Measurements from ENCODE around the gene CERS4. TPM values are rescaled to one million over a fixed set of nuclear protein-coding genes. Genes with fewer than 3 reads are reported as not detected.

Gene CERS4
- total and polyA plus RNA-seq, 2 experiments from 2014 or later: not detected

- 68 to 72% methylated on average over 9 to 11 of the region's 11 CpGs for WGBS, 2 experiments (ENCODE audit: low coverage in 1 of 2, low lambda C conversion rate in 2 of 2, missing lambda C conversion rate in 2 of 2)
- no peak overlapping the region for H3K4me3 ChIP-seq
- DNase-seq: no peak
Measured at GRCh38 chr19:8302357-8302691, 93.2 kb downstream of the CERS4 start.

GRCh38 chr19:8302734-8303133, 93.6 kb downstream of the CERS4 start:
- Histone ChIP-seq H3K36me3 (ENCODE audit: low read depth) (no peaks in the 10 kb centered on the region), H2AFZ (no peak overlapping the region), H3K9ac (no peak overlapping the region), H3K9me3 (ENCODE audit: low read depth) (no peaks in the 10 kb centered on the region), H3F3A (ENCODE audit: insufficient read depth) (no peaks in the 10 kb centered on the region), H3K9me2 (ENCODE audit: insufficient read depth) (no peaks in the 10 kb centered on the region), H3K4me2 (ENCODE audit: unreplicated experiment) (no peak overlapping the region), H3K4me1 (ENCODE audit: insufficient read depth) (peaks cover 6% of the 10 kb centered on the region; the same call in 1 of the 2 replicates), H3K27ac (no peak overlapping the region), H3K4me3 (no peak overlapping the region), H3K27me3 (replicated peaks; ENCODE audit: insufficient read depth) (no peaks in the 10 kb centered on the region), H4K20me1 (ENCODE audit: insufficient read depth) (no peaks in the 10 kb centered on the region), H3K79me2 (ENCODE audit: insufficient read depth) (no peaks in the 10 kb centered on the region)
- TF ChIP-seq EZH2phosphoT487 (IDR thresholded peaks at IDR 0.05; ENCODE audit: insufficient read depth, low read depth) (no peak), EZH2 (IDR thresholded peaks at IDR 0.05; ENCODE audit: insufficient read depth, poor library complexity, severe bottlenecking) (no peak)
- 76 to 81% methylated on average over 6 to 7 of the region's 7 CpGs for WGBS, 2 experiments (ENCODE audit: low coverage in 1 of 2, low lambda C conversion rate in 2 of 2, missing lambda C conversion rate in 2 of 2)
- DNase-seq: no peak
- in situ Hi-C loops (cut with MboI): no loop called here

More at GRCh38 chr19:8302357-8302691, 93.2 kb downstream of the CERS4 start:
- Histone ChIP-seq H3K9ac (no peak overlapping the region), H3K79me2 (ENCODE audit: insufficient read depth) (no peaks in the 10 kb centered on the region), H4K20me1 (ENCODE audit: insufficient read depth) (no peaks in the 10 kb centered on the region), H3F3A (ENCODE audit: insufficient read depth) (no peaks in the 10 kb centered on the region), H2AFZ (no peak overlapping the region), H3K27ac (no peak overlapping the region), H3K4me2 (ENCODE audit: unreplicated experiment) (no peak overlapping the region), H3K9me3 (ENCODE audit: low read depth) (no peaks in the 10 kb centered on the region), H3K9me2 (ENCODE audit: insufficient read depth) (no peaks in the 10 kb centered on the region), H3K36me3 (ENCODE audit: low read depth) (no peaks in the 10 kb centered on the region), H3K4me1 (ENCODE audit: insufficient read depth) (peaks cover 2% of the 10 kb centered on the region; the same call in 1 of the 2 replicates), H3K27me3 (replicated peaks; ENCODE audit: insufficient read depth) (no peaks in the 10 kb centered on the region)
- TF ChIP-seq EZH2 (IDR thresholded peaks at IDR 0.05; ENCODE audit: insufficient read depth, poor library complexity, severe bottlenecking): no peak
- no peak for TF ChIP-seq EZH2phosphoT487 (IDR thresholded peaks at IDR 0.05; ENCODE audit: insufficient read depth, low read depth)
- in situ Hi-C loops (cut with MboI): no loop called here

DNA sequence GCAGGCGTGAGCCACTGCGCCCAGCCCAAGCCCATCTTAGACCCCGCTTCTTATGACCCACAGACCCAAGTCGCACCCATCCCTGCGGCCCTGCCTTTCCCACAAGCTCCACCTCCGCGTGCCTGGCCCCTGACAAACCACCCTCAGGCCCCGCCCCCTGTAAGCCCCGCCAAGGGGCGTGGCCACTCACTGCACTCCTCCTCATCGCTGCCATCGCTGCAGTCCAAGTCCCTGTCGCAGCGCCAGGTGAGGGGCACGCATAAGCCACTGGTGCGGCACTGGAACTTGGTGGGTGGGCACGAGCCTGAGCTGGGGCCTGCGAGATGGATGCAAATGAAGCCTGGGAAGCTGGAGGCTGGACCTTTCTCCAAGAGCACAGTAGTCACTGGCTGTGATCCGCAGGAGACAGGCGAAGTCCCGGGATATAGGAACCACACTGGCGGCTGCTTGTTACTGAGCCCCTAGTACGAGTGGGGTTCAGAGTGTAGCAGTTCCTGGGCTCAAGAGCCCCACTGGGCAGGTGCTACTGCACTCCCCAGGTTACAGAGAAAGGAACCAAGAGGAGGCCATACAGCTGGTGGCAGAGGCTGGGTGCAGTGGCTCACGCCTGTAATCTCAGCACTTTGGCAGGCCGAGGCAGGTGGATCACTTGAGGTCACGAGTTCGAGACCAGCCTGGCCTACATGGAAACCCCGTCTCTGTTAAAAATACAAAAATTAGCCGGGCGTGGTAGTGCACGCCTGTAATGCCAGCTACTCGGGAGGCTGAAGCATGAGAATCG, 95.9 kb downstream of the CERS4 start:
- Histone ChIP-seq H4K20me1 (ENCODE audit: insufficient read depth) (no peaks in the 10 kb centered on the region), H3K36me3 (ENCODE audit: low read depth) (no peaks in the 10 kb centered on the region), H3K9me2 (ENCODE audit: insufficient read depth) (no peaks in the 10 kb centered on the region), H3K27ac (no peak overlapping the region), H3K9me3 (ENCODE audit: low read depth) (no peaks in the 10 kb centered on the region), H3K9ac (no peak overlapping the region), H3K4me1 (ENCODE audit: insufficient read depth) (peaks cover 15% of the 10 kb centered on the region), H3K79me2 (ENCODE audit: insufficient read depth) (no peaks in the 10 kb centered on the region), H3K4me3 (no peak overlapping the region), H2AFZ (no peak overlapping the region), H3F3A (ENCODE audit: insufficient read depth) (no peaks in the 10 kb centered on the region), H3K27me3 (replicated peaks; ENCODE audit: insufficient read depth) (no peaks in the 10 kb centered on the region), H3K4me2 (ENCODE audit: unreplicated experiment) (no peak overlapping the region)
- no peak for TF ChIP-seq EZH2 (IDR thresholded peaks at IDR 0.05; ENCODE audit: insufficient read depth, poor library complexity, severe bottlenecking)
- no peak for TF ChIP-seq EZH2phosphoT487 (IDR thresholded peaks at IDR 0.05; ENCODE audit: insufficient read depth, low read depth)
- WGBS, 2 experiments (ENCODE audit: low coverage in 1 of 2, low lambda C conversion rate in 2 of 2, missing lambda C conversion rate in 2 of 2): 79% methylated on average over 31 to 33 of the region's 33 CpGs
- no peak for DNase-seq
- in situ Hi-C loops (cut with MboI): no loop called here

DNA sequence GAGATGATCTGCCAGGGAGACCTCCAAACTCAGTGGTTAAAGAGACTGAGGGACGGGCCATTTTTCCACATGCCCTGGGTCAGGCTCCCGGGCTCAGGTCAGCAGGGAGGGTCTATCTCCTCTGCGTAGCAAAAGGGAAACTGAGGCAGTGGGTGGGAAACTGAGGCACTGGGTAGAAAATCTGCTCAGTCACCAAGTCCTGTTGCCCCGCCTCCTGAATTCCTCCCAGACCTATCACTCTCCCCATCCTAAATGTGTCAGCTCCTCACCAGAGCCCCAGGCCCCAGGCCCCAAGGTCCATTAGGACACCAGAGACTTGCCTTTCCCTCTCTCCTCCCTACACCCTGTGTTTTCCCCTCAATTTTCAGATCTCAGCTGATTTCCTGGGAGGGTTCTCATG, 96.6 kb downstream of the CERS4 start:
- in situ Hi-C loops (cut with MboI): no loop called here
- Histone ChIP-seq H3K4me3 (no peak overlapping the region), H3K9ac (no peak overlapping the region), H3K9me2 (ENCODE audit: insufficient read depth) (no peaks in the 10 kb centered on the region), H3K36me3 (ENCODE audit: low read depth) (no peaks in the 10 kb centered on the region), H3K27ac (no peak overlapping the region), H2AFZ (no peak overlapping the region), H3F3A (ENCODE audit: insufficient read depth) (no peaks in the 10 kb centered on the region), H3K4me2 (ENCODE audit: unreplicated experiment) (no peak overlapping the region), H3K4me1 (ENCODE audit: insufficient read depth) (peaks cover 15% of the 10 kb centered on the region), H3K9me3 (ENCODE audit: low read depth) (no peaks in the 10 kb centered on the region), H3K79me2 (ENCODE audit: insufficient read depth) (no peaks in the 10 kb centered on the region), H3K27me3 (replicated peaks; ENCODE audit: insufficient read depth) (no peaks in the 10 kb centered on the region), H4K20me1 (ENCODE audit: insufficient read depth) (no peaks in the 10 kb centered on the region)
- TF ChIP-seq EZH2 (IDR thresholded peaks at IDR 0.05; ENCODE audit: insufficient read depth, poor library complexity, severe bottlenecking) (no peak), EZH2phosphoT487 (IDR thresholded peaks at IDR 0.05; ENCODE audit: insufficient read depth, low read depth) (no peak)
- DNase-seq: no peak
- WGBS, 2 experiments (ENCODE audit: low coverage in 1 of 2, low lambda C conversion rate in 2 of 2, missing lambda C conversion rate in 2 of 2): 75 to 76% methylated on average over 4 of the region's 4 CpGs
